Measurements from ENCODE around the gene GRK7. TPM values are rescaled to one million over a fixed set of nuclear protein-coding genes. Genes with fewer than 3 reads are reported as not detected.

Gene GRK7
- total and polyA plus RNA-seq, 2 donors (not counting 1 experiment from before 2014, with no cell fraction given) = 0.12 TPM; not detected in 1

GRCh38 chr3:141746962-141747361 lies 16.2 kb upstream of the GRK7 start:
- ChIA-PET POLR2A (no interaction called here), CTCF (interaction anchor here (0.7 kb wide), 1 partner anchor 266 kb away, joined by 3 read pairs; no protein-coding TSS in a partner anchor)
- ATAC-seq (ENCODE audit: low read depth) (no peak), DNase-seq (no peak)
- Histone ChIP-seq H3K79me2 (ENCODE audit: control insufficient read depth, insufficient read depth, low read length) (peaks cover 20% of the 10 kb centered on the region), H3K4me3 (ENCODE audit: control extremely low read depth in 1 of 5, extremely low read depth in 1 of 5, insufficient read depth in 1 of 5, low read depth in 2 of 5, low read length in 4 of 5) (no peak overlapping the region), H3K9ac (ENCODE audit: low read length) (no peak overlapping the region), H3K36me3 (replicated peaks in 1 of 2; ENCODE audit: control extremely low read depth in 1 of 2, control insufficient read depth in 1 of 2, extremely low read depth in 1 of 2, insufficient read depth in 2 of 2, low read length in 1 of 2) (peaks cover 7 to 39% of the 10 kb centered on the region in 2 experiments), H3K4me1 (ENCODE audit: control insufficient read depth in 2 of 2, insufficient read depth in 2 of 2, low read length in 2 of 2) (no peaks in the 10 kb centered on the region), H4K20me1 (ENCODE audit: control insufficient read depth, insufficient read depth, low read length, poor library complexity, severe bottlenecking) (peaks cover 18% of the 10 kb centered on the region), H3K27me3 (replicated peaks in 1 of 4; ENCODE audit: control extremely low read depth in 1 of 4, control insufficient read depth in 3 of 4, insufficient read depth in 4 of 4, low read length in 3 of 4) (no peaks in the 10 kb centered on the region), H2AFZ (ENCODE audit: insufficient read depth, low read depth, low read length, poor library complexity, severe bottlenecking) (no peak overlapping the region), H3K4me2 (replicated peaks; ENCODE audit: low read depth, low read length, poor library complexity, severe bottlenecking) (no peak overlapping the region), H3K27ac (ENCODE audit: low read length in 2 of 2) (no peak overlapping the region), H3K9me3 (ENCODE audit: control extremely low read depth in 1 of 3, control insufficient read depth in 2 of 3, insufficient read depth in 1 of 3, low read length in 2 of 3) (no peaks in the 10 kb centered on the region)
- no peak overlapping the region for H3K4me3 Mint-ChIP-seq
- no CpG with 5 or more reads among the region's 4 CpGs for WGBS (ENCODE audit: insufficient coverage)
- H3K27ac Mint-ChIP-seq = no peak overlapping the region
- TF ChIP-seq EZH2 (IDR thresholded peaks at IDR 0.05; ENCODE audit: borderline replicate concordance, insufficient read depth, low read depth, low read length, poor library complexity, severe bottlenecking) = no peak
- no peak for TF ChIP-seq CTCF (IDR thresholded peaks at IDR 0.05)
- peaks cover 16% of the 10 kb centered on the region for H3K4me1 Mint-ChIP-seq
- no peaks in the 10 kb centered on the region for H3K9me3 Mint-ChIP-seq (ENCODE audit: insufficient read depth)
- no peaks in the 10 kb centered on the region for H3K27me3 Mint-ChIP-seq
- intact Hi-C loops (cut with micrococcal nuclease) = no loop called here

GRCh38 chr3:141753399-141753798 lies 9.8 kb upstream of the GRK7 start:
- Histone ChIP-seq H2AFZ (ENCODE audit: insufficient read depth, low read depth, low read length, poor library complexity, severe bottlenecking) (no peak overlapping the region), H3K27me3 (replicated peaks in 1 of 4; ENCODE audit: control extremely low read depth in 1 of 4, control insufficient read depth in 3 of 4, insufficient read depth in 4 of 4, low read length in 3 of 4) (no peaks in the 10 kb centered on the region), H3K4me2 (replicated peaks; ENCODE audit: low read depth, low read length, poor library complexity, severe bottlenecking) (no peak overlapping the region), H3K9me3 (ENCODE audit: control extremely low read depth in 1 of 3, control insufficient read depth in 2 of 3, insufficient read depth in 1 of 3, low read length in 2 of 3) (no peaks in the 10 kb centered on the region), H3K79me2 (ENCODE audit: control insufficient read depth, insufficient read depth, low read length) (no peaks in the 10 kb centered on the region), H4K20me1 (ENCODE audit: control insufficient read depth, insufficient read depth, low read length, poor library complexity, severe bottlenecking) (no peaks in the 10 kb centered on the region), H3K9ac (ENCODE audit: low read length) (no peak overlapping the region), H3K4me3 (ENCODE audit: control extremely low read depth in 1 of 5, extremely low read depth in 1 of 5, insufficient read depth in 1 of 5, low read depth in 2 of 5, low read length in 4 of 5) (no peak overlapping the region), H3K4me1 (ENCODE audit: control insufficient read depth in 2 of 2, insufficient read depth in 2 of 2, low read length in 2 of 2) (no peaks in the 10 kb centered on the region), H3K27ac (ENCODE audit: low read length in 2 of 2) (no peak overlapping the region), H3K36me3 (replicated peaks in 1 of 2; ENCODE audit: control extremely low read depth in 1 of 2, control insufficient read depth in 1 of 2, extremely low read depth in 1 of 2, insufficient read depth in 2 of 2, low read length in 1 of 2) (peaks cover 0 to 3% of the 10 kb centered on the region in 2 experiments)
- no peak overlapping the region for H3K4me3 Mint-ChIP-seq
- no peaks in the 10 kb centered on the region for H3K27me3 Mint-ChIP-seq
- intact Hi-C loops (cut with micrococcal nuclease) = loop anchor here (5.0 kb wide), 1 partner anchor 44 kb away; no protein-coding TSS in a partner anchor
- no peak for TF ChIP-seq CTCF (IDR thresholded peaks at IDR 0.05)
- WGBS (ENCODE audit: insufficient coverage) = 100% methylated on average over 3 of the region's 3 CpGs
- ChIA-PET POLR2A (no interaction called here), CTCF (no interaction called here)
- H3K4me1 Mint-ChIP-seq = no peaks in the 10 kb centered on the region
- H3K9me3 Mint-ChIP-seq (ENCODE audit: insufficient read depth) = no peaks in the 10 kb centered on the region
- ATAC-seq (ENCODE audit: low read depth) (no peak), DNase-seq (no peak)
- H3K27ac Mint-ChIP-seq = no peak overlapping the region

Data from B cell (primary cell).